ENCODE measurements around the gene AHCYL2. TPM values are rescaled to one million over a fixed set of nuclear protein-coding genes. Genes with fewer than 3 reads are reported as not detected.
"Not testable (repeated sequence)": the region's sequence is repeated elsewhere in the genome, so short reads cannot be mapped to it uniquely, and the experiment has no call there.

The AHCYL2 gene
- total and polyA plus RNA-seq, 2 donors, result 9.0 to 20.3 TPM

GRCh38 chr7:129343099-129343700 is 118.4 kb downstream of the AHCYL2 start:
- WGBS, result 41% methylated on average over 3 of the region's 3 CpGs
- no peak overlapping the region for H3K27ac ChIP-seq (ENCODE audit: low read depth)
- no peak overlapping the region for H3K4me3 ChIP-seq (ENCODE audit: low read depth, low read length)
- DNase-seq (ENCODE audit: extremely low spot score), result peak; percentile 14
- H3K36me3 ChIP-seq (ENCODE audit: insufficient read depth), result no peaks in the 10 kb centered on the region
- H3K4me1 ChIP-seq (ENCODE audit: insufficient read depth), result no peaks in the 10 kb centered on the region

GRCh38 chr7:129347330-129347729 is 122.5 kb downstream of the AHCYL2 start:
- Histone ChIP-seq H3K36me3 (ENCODE audit: insufficient read depth) (no peaks in the 10 kb centered on the region), H3K27ac (ENCODE audit: low read depth) (no peak overlapping the region), H3K4me1 (ENCODE audit: insufficient read depth) (no peaks in the 10 kb centered on the region), H3K4me3 (ENCODE audit: low read depth, low read length) (no peak overlapping the region)
- DNase-seq (ENCODE audit: extremely low spot score), result no peak
- 67% methylated on average over 2 of the region's 2 CpGs for WGBS

- no peak overlapping the region for H3K4me3 ChIP-seq (ENCODE audit: low read depth, low read length)
- no peak for DNase-seq (ENCODE audit: extremely low spot score)
- no peak overlapping the region for H3K27ac ChIP-seq (ENCODE audit: low read depth)
- H3K36me3 ChIP-seq (ENCODE audit: insufficient read depth), result no peaks in the 10 kb centered on the region
- WGBS, result 77% methylated on average over 2 of the region's 2 CpGs
- no peaks in the 10 kb centered on the region for H3K4me1 ChIP-seq (ENCODE audit: insufficient read depth)
Observed at GRCh38 chr7:129348023-129348740, 123.4 kb downstream of the AHCYL2 start.

GRCh38 chr7:129351320-129351719 is 126.5 kb downstream of the AHCYL2 start:
- DNase-seq (ENCODE audit: extremely low spot score), result no peak
- no peak overlapping the region for H3K27ac ChIP-seq (ENCODE audit: low read depth)
- 79% methylated on average over 3 of the region's 3 CpGs for WGBS
- no peaks in the 10 kb centered on the region for H3K4me1 ChIP-seq (ENCODE audit: insufficient read depth)
- no peaks in the 10 kb centered on the region for H3K36me3 ChIP-seq (ENCODE audit: insufficient read depth)
- H3K4me3 ChIP-seq (ENCODE audit: low read depth, low read length), result no peak overlapping the region

- not testable (repeated sequence) for DNase-seq (ENCODE audit: extremely low spot score); H3K4me3 ChIP-seq (ENCODE audit: low read depth, low read length); H3K36me3 ChIP-seq (ENCODE audit: insufficient read depth); H3K27ac ChIP-seq (ENCODE audit: low read depth); H3K4me1 ChIP-seq (ENCODE audit: insufficient read depth)
- WGBS, result 77% methylated on average over 5 of the region's 5 CpGs
Observed at GRCh38 chr7:129353104-129353503, 128.3 kb downstream of the AHCYL2 start.

- 80% methylated on average over 5 of the region's 5 CpGs for WGBS
- Histone ChIP-seq H3K4me1 (ENCODE audit: insufficient read depth) (no peaks in the 10 kb centered on the region), H3K4me3 (ENCODE audit: low read depth, low read length) (no peak overlapping the region), H3K36me3 (ENCODE audit: insufficient read depth) (no peaks in the 10 kb centered on the region), H3K27ac (ENCODE audit: low read depth) (no peak overlapping the region)
- no peak for DNase-seq (ENCODE audit: extremely low spot score)
Observed at GRCh38 chr7:129354428-129355157, 129.8 kb downstream of the AHCYL2 start.

- H3K27ac ChIP-seq (ENCODE audit: low read depth), result no peak overlapping the region
- DNase-seq (ENCODE audit: extremely low spot score), result no peak
- no peak overlapping the region for H3K4me3 ChIP-seq (ENCODE audit: low read depth, low read length)
Observed at GRCh38 chr7:129356176-129356575, 131.3 kb downstream of the AHCYL2 start.

GRCh38 chr7:129359176-129359575 is 134.3 kb downstream of the AHCYL2 start:
- no peak for DNase-seq (ENCODE audit: extremely low spot score)
- Histone ChIP-seq H3K4me3 (ENCODE audit: low read depth, low read length) (no peak overlapping the region), H3K27ac (ENCODE audit: low read depth) (no peak overlapping the region), H3K36me3 (ENCODE audit: insufficient read depth) (no peaks in the 10 kb centered on the region), H3K4me1 (ENCODE audit: insufficient read depth) (no peaks in the 10 kb centered on the region)
- 88% methylated on average over 2 of the region's 2 CpGs for WGBS

More at GRCh38 chr7:129356176-129356575, 131.3 kb downstream of the AHCYL2 start:
- H3K36me3 ChIP-seq (ENCODE audit: insufficient read depth), result no peaks in the 10 kb centered on the region
- no peaks in the 10 kb centered on the region for H3K4me1 ChIP-seq (ENCODE audit: insufficient read depth)

GRCh38 chr7:129359638-129360037 is 134.8 kb downstream of the AHCYL2 start:
- Histone ChIP-seq H3K4me1 (ENCODE audit: insufficient read depth) (no peaks in the 10 kb centered on the region), H3K36me3 (ENCODE audit: insufficient read depth) (no peaks in the 10 kb centered on the region), H3K27ac (ENCODE audit: low read depth) (no peak overlapping the region), H3K4me3 (ENCODE audit: low read depth, low read length) (no peak overlapping the region)
- 92% methylated on average over 1 of the region's 1 CpG for WGBS
- DNase-seq (ENCODE audit: extremely low spot score), result no peak

- no peaks in the 10 kb centered on the region for H3K36me3 ChIP-seq (ENCODE audit: insufficient read depth)
- no peak overlapping the region for H3K4me3 ChIP-seq (ENCODE audit: low read depth, low read length)
- WGBS, result 99% methylated on average over 1 of the region's 1 CpG
- no peaks in the 10 kb centered on the region for H3K4me1 ChIP-seq (ENCODE audit: insufficient read depth)
- no peak overlapping the region for H3K27ac ChIP-seq (ENCODE audit: low read depth)
- no peak for DNase-seq (ENCODE audit: extremely low spot score)
Observed at GRCh38 chr7:129361771-129362170, 136.9 kb downstream of the AHCYL2 start.

GRCh38 chr7:129362496-129362895 is 137.7 kb downstream of the AHCYL2 start:
- Histone ChIP-seq H3K36me3 (ENCODE audit: insufficient read depth) (no peaks in the 10 kb centered on the region), H3K4me1 (ENCODE audit: insufficient read depth) (no peaks in the 10 kb centered on the region), H3K27ac (ENCODE audit: low read depth) (no peak overlapping the region), H3K4me3 (ENCODE audit: low read depth, low read length) (no peak overlapping the region)
- DNase-seq (ENCODE audit: extremely low spot score), result no peak

- no peak overlapping the region for H3K4me3 ChIP-seq (ENCODE audit: low read depth, low read length)
- no peak for DNase-seq (ENCODE audit: extremely low spot score)
- H3K36me3 ChIP-seq (ENCODE audit: insufficient read depth), result no peaks in the 10 kb centered on the region
- H3K27ac ChIP-seq (ENCODE audit: low read depth), result no peak overlapping the region
- WGBS, result 74% methylated on average over 1 of the region's 1 CpG
- H3K4me1 ChIP-seq (ENCODE audit: insufficient read depth), result no peaks in the 10 kb centered on the region
Observed at GRCh38 chr7:129367349-129367699, 142.5 kb downstream of the AHCYL2 start.

GRCh38 chr7:129367700-129368388 is 143.0 kb downstream of the AHCYL2 start:
- H3K27ac ChIP-seq (ENCODE audit: low read depth), result peak overlapping the region; percentile 57
- WGBS, result 21% methylated on average over 11 of the region's 11 CpGs

More at GRCh38 chr7:129367700-129368388, 143.0 kb downstream of the AHCYL2 start:
- Histone ChIP-seq H3K36me3 (ENCODE audit: insufficient read depth) (no peaks in the 10 kb centered on the region), H3K4me3 (ENCODE audit: low read depth, low read length) (no peak overlapping the region), H3K4me1 (ENCODE audit: insufficient read depth) (no peaks in the 10 kb centered on the region)
- peak; percentile 70 for DNase-seq (ENCODE audit: extremely low spot score)
